Mucosa of stomach (tissue), 1 donor: ENCODE measurements around the gene RNF167.

ENCODE experiments used
- H3K27me3 ChIP-seq: one replicate; pipeline ENCODE4 v1.7.0; 2013; ENCODE audit warnings: mild to moderate bottlenecking, low read length; ENCODE audit not compliant: control insufficient read depth, insufficient read depth
- H3K36me3 ChIP-seq: one replicate; pipeline ENCODE4 v1.7.0; 2013; ENCODE audit warnings: low read length; ENCODE audit not compliant: control insufficient read depth, insufficient read depth
- H3K4me1 ChIP-seq: one replicate; pipeline ENCODE4 v1.7.0; 2013; ENCODE audit warnings: mild to moderate bottlenecking, low read length; ENCODE audit not compliant: control insufficient read depth, insufficient read depth
- H3K4me3 ChIP-seq: one replicate; pipeline ENCODE4 v1.7.0; 2013; ENCODE audit warnings: low read length
- H3K9ac ChIP-seq: one replicate; pipeline ENCODE4 v1.7.0; 2013; ENCODE audit warnings: mild to moderate bottlenecking, low read length, moderate library complexity
- H3K9me3 ChIP-seq: one replicate; pipeline ENCODE4 v1.7.0; 2013; ENCODE audit warnings: mild to moderate bottlenecking, low read length, moderate library complexity; ENCODE audit not compliant: control insufficient read depth
- donor health status: Pancreatic carcinoma.

The RNF167 gene

GRCh38 chr17:4980644-4981216, 40.7 kb downstream of the RNF167 start:
- Histone ChIP-seq H3K4me1 (peaks cover 8% of the 10 kb centered on the region), H3K27me3 (no peaks in the 10 kb centered on the region), H3K36me3 (peaks cover 22% of the 10 kb centered on the region), H3K9ac (no peak overlapping the region), H3K4me3 (no peak overlapping the region), H3K9me3 (no peaks in the 10 kb centered on the region)

GRCh38 chr17:4982305-4982704, 42.2 kb downstream of the RNF167 start:
- peaks cover 22% of the 10 kb centered on the region for H3K36me3 ChIP-seq
- no peaks in the 10 kb centered on the region for H3K27me3 ChIP-seq
- no peak overlapping the region for H3K9ac ChIP-seq
- no peaks in the 10 kb centered on the region for H3K9me3 ChIP-seq
- peaks cover 20% of the 10 kb centered on the region for H3K4me1 ChIP-seq
- H3K4me3 ChIP-seq, result no peak overlapping the region

GRCh38 chr17:4986403-4986802, 46.3 kb downstream of the RNF167 start:
- peaks cover 3% of the 10 kb centered on the region for H3K36me3 ChIP-seq

GRCh38 chr17:4986951-4987766, 47.1 kb downstream of the RNF167 start, which contains the start of gene CAMTA2:
TSS of gene CAMTA2 (minus strand) at chr17:4987675. CDS start at chr17:4986222, 1,453 bp downstream.
- H3K9me3 ChIP-seq, result no peaks in the 10 kb centered on the region
- peaks cover 3% of the 10 kb centered on the region for H3K36me3 ChIP-seq
- peak within 1 kb of the TSS; percentile 86 for H3K9ac ChIP-seq
- H3K27me3 ChIP-seq, result no peaks in the 10 kb centered on the region
- H3K4me3 ChIP-seq, result peak within 1 kb of the TSS; percentile 83
- peaks cover 21% of the 10 kb centered on the region for H3K4me1 ChIP-seq

More at GRCh38 chr17:4986403-4986802, 46.3 kb downstream of the RNF167 start:
- peak overlapping the region; percentile 83 for H3K4me3 ChIP-seq
- H3K9me3 ChIP-seq, result no peaks in the 10 kb centered on the region
- H3K4me1 ChIP-seq, result peaks cover 21% of the 10 kb centered on the region
- H3K27me3 ChIP-seq, result no peaks in the 10 kb centered on the region
- peak overlapping the region; percentile 86 for H3K9ac ChIP-seq

GRCh38 chr17:4987767-4988567, 47.9 kb downstream of the RNF167 start:
- H3K36me3 ChIP-seq, result no peaks in the 10 kb centered on the region
- no peaks in the 10 kb centered on the region for H3K27me3 ChIP-seq
- peaks cover 21% of the 10 kb centered on the region for H3K4me1 ChIP-seq
- peak overlapping the region; percentile 83 for H3K4me3 ChIP-seq
- H3K9me3 ChIP-seq, result no peaks in the 10 kb centered on the region
- H3K9ac ChIP-seq, result peak overlapping the region; percentile 86

GRCh38 chr17:4994081-4994595, 54.1 kb downstream of the RNF167 start:
- Histone ChIP-seq H3K9me3 (no peaks in the 10 kb centered on the region), H3K4me3 (no peak overlapping the region), H3K4me1 (peaks cover 14% of the 10 kb centered on the region), H3K9ac (no peak overlapping the region), H3K27me3 (no peaks in the 10 kb centered on the region), H3K36me3 (no peaks in the 10 kb centered on the region)
